Stimulated activated naive CD8-positive, alpha-beta T cell treated with anti-CD3 and anti-CD28 coated beads, Interleukin-15, amount 100 ng/mL, for 72 hours (primary cell): ENCODE measurements around the gene IL13.

Source experiments
- ATAC-seq: fragments of 150-1000 bp; cut with Tn5 transposase; 2 replicates; pipeline ENCODE4 v1.10.0; 2021; ENCODE audit warnings: mild to moderate bottlenecking, moderate library complexity
- DNase-seq, 2 donors: peaks; one replicate each; pipeline ENCODE4 v3.0.0; 2021 to 2022
- H3K27ac Mint-ChIP-seq, 2 donors: one replicate each; pipeline ENCODE4 v1.8.0; 2022; ENCODE audit warnings: mild to moderate bottlenecking in 2 of 2, mixed read lengths in 2 of 2, moderate library complexity in 2 of 2
- H3K27me3 Mint-ChIP-seq: one replicate; pipeline ENCODE4 v1.8.0; 2022; ENCODE audit warnings: mixed read lengths
- H3K4me1 Mint-ChIP-seq: one replicate; pipeline ENCODE4 v1.8.0; 2022; ENCODE audit warnings: mild to moderate bottlenecking, mixed read lengths
- H3K4me3 Mint-ChIP-seq, 2 donors: one replicate each; pipeline ENCODE4 v1.8.0; 2022; ENCODE audit warnings: mild to moderate bottlenecking in 2 of 2, mixed read lengths in 2 of 2, moderate library complexity in 1 of 2
- H3K9me3 Mint-ChIP-seq, 2 donors: one replicate each; pipeline ENCODE4 v1.8.0; 2022; ENCODE audit warnings: mixed read lengths in 2 of 2

The IL13 gene

DNA sequence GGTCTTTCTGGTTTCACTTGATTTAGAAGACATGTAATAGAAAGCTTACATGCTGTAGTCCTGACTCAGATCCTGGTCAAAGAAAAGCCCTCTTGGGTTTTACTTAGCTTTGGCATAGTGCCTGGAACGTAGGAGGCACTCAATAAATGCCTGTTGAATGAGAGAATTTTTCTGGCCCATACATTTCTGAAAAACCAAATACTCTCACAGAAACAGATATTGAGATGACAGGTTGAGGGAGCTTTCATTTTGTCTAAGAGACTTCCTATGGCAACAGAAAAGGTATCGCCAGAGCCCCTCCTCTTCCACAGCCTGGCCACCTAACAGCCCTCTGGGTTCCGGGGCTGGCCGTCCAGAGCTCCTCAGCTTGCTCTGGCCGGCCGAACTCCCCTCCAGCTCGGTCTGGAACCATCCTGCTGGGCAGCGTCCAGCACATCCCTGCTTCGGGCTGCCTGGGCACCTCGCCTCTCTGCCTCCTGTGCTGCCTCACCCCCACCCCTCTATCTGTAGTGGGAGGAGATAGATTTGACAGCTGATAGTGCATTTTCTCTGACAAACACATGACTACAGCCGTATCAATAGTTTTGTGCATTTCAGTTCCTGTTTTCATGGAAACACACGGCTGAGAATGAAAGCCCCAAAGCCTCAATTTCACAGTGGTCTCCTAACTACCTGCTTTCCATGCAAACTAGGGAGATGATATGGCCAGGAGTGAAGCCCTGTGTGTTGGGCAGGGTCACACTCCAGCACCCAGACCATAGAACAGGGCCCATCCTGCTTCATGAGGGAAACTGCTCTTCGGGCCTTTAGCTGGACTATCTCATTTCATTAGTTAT, 16.9 kb downstream of the IL13 start:
- DNase-seq (no peak), ATAC-seq (peak; percentile 59)
- Mint-ChIP-seq H3K27ac (peak overlapping the region in 1 of 2 donors; percentile 19), H3K9me3 (peaks cover 0 to 6% of the 10 kb centered on the region in 2 donors), H3K4me1 (peaks cover 39% of the 10 kb centered on the region), H3K27me3 (peaks cover 7% of the 10 kb centered on the region), H3K4me3 (peak overlapping the region in 1 of 2 donors; percentile 49)

- Mint-ChIP-seq H3K9me3 (peaks cover 0 to 2% of the 10 kb centered on the region in 2 donors), H3K27me3 (peaks cover 3% of the 10 kb centered on the region), H3K4me1 (peaks cover 39% of the 10 kb centered on the region), H3K27ac (peak overlapping the region; percentile 0 to 59), H3K4me3 (no peak overlapping the region)
- ATAC-seq (peak; percentile 76), DNase-seq (no peak)
Measured at GRCh38 chr5:132675936-132676689, 18.1 kb downstream of the IL13 start.

- Mint-ChIP-seq H3K27me3 (no peaks in the 10 kb centered on the region), H3K9me3 (no peaks in the 10 kb centered on the region), H3K4me3 (no peak overlapping the region), H3K4me1 (peaks cover 39% of the 10 kb centered on the region), H3K27ac (no peak overlapping the region)
- no peak for ATAC-seq
- DNase-seq: no peak
Measured at GRCh38 chr5:132677191-132677590, 19.2 kb downstream of the IL13 start.

DNA sequence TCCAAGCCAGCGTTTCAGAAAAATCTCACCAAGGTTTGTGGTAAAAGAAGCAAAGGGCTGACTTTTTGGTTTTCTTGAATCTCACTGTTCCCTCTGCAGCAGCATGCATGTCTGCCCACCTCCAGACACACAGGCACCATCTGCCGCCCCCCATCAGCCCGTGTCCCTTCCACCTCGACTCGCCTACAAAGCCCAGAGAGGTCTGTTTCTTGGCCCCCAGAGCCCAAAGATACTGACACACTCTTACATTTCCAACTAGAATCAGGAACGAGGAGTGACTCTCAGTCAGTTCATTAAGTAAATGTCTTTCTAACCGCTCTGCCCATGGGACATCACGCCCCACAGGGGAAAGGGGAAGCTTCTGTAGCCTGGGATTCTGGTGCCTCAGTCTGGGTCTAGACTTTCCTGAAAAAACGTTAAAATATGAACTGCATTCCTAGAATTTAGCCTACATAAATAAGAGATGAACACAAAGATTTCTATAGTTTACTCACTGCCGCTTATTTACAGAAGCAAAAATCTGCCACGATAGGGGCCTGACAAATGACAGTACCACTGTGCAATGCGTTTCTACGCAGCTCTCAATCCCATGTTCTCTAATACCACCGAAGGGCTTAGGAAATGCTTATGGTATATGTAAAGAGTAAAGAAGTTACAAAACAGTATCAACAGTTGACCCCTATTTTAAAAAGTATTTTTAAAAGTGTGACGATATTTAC, 19.9 kb downstream of the IL13 start:
- Mint-ChIP-seq H3K4me3 (no peak overlapping the region), H3K27ac (no peak overlapping the region), H3K27me3 (no peaks in the 10 kb centered on the region), H3K9me3 (no peaks in the 10 kb centered on the region), H3K4me1 (peaks cover 39% of the 10 kb centered on the region)
- DNase-seq (no peak), ATAC-seq (no peak)

DNA sequence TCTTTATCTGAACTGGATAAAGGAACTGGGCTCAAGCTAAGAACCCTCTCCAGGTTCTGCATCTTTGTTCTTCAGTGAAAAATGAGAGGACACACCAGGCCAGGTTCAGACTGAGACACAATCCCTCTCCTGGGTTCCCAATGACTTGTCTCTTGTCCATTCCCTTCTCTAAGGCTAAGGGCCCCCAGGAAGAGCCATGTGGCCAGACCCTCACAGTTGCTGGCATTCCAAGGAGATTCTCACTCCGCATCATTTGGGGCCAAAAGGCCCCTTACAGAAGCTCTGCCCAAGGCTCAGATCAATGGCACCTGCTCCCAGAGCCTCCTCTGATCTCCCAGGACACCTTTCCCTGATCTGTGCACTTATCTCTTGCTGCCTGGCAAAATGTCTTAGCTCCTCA, 20.8 kb downstream of the IL13 start:
- DNase-seq: no peak
- peaks cover 33% of the 10 kb centered on the region for H3K4me1 Mint-ChIP-seq
- H3K9me3 Mint-ChIP-seq: no peaks in the 10 kb centered on the region
- H3K27me3 Mint-ChIP-seq: no peaks in the 10 kb centered on the region
- no peak overlapping the region for H3K4me3 Mint-ChIP-seq
- H3K27ac Mint-ChIP-seq: peak overlapping the region in 1 of 2 donors; percentile 50
- no peak for ATAC-seq

DNA sequence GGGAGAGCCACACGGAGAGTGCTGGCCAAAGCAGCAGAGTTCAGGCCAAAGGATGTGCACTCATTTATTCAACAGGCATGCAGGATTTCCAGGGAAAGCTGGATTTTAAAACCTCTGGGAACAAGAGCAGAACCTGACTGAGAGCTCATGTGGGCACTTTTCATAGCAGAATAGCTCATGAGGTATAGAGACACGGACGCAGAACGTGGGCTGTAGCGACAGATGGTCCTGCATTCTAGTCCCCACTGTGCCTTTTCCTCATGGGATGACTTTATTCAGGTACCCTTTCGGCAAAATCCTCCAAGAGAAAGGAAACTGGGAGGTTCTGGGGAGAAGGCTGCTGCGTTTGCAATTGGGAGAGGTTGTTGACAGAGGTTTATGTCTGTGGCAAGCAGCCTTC, 21.2 kb downstream of the IL13 start:
- ATAC-seq (no peak), DNase-seq (no peak)
- no peaks in the 10 kb centered on the region for H3K9me3 Mint-ChIP-seq
- no peaks in the 10 kb centered on the region for H3K27me3 Mint-ChIP-seq
- H3K27ac Mint-ChIP-seq: no peak overlapping the region
- peaks cover 29% of the 10 kb centered on the region for H3K4me1 Mint-ChIP-seq
- H3K4me3 Mint-ChIP-seq: no peak overlapping the region

GRCh38 chr5:132679717-132680380, 21.9 kb downstream of the IL13 start:
- ATAC-seq (no peak), DNase-seq (no peak)

GRCh38 chr5:132680780-132681475, 23.0 kb downstream of the IL13 start:
- Mint-ChIP-seq H3K9me3 (no peaks in the 10 kb centered on the region), H3K4me1 (peaks cover 26% of the 10 kb centered on the region), H3K27ac (no peak overlapping the region), H3K4me3 (no peak overlapping the region), H3K27me3 (no peaks in the 10 kb centered on the region)
- DNase-seq: no peak
- no peak for ATAC-seq

More at GRCh38 chr5:132679717-132680380, 21.9 kb downstream of the IL13 start:
- Mint-ChIP-seq H3K27me3 (no peaks in the 10 kb centered on the region), H3K4me3 (no peak overlapping the region), H3K27ac (no peak overlapping the region), H3K4me1 (peaks cover 29% of the 10 kb centered on the region), H3K9me3 (no peaks in the 10 kb centered on the region)

DNA sequence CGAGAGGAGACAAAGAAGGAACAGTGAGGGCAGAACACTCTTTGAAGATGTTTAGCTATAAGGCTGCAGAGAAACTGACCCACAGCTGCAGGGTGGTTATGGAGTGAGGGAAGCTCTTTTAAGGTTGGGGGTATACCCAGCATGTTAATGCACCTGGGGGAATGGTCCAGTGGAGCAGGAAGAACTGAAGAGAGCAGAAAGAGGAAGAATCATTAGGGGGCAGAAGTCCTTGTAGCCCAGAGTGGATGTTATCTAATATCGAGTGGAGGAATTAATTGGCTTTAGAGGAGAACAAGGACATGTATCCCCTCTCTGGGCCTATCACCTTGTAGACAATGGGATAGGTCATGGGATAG, 23.5 kb downstream of the IL13 start:
- no peaks in the 10 kb centered on the region for H3K9me3 Mint-ChIP-seq
- H3K27me3 Mint-ChIP-seq: no peaks in the 10 kb centered on the region
- no peak for ATAC-seq
- H3K4me3 Mint-ChIP-seq: no peak overlapping the region
- no peak for DNase-seq
- peaks cover 20% of the 10 kb centered on the region for H3K4me1 Mint-ChIP-seq
- H3K27ac Mint-ChIP-seq: no peak overlapping the region

DNA sequence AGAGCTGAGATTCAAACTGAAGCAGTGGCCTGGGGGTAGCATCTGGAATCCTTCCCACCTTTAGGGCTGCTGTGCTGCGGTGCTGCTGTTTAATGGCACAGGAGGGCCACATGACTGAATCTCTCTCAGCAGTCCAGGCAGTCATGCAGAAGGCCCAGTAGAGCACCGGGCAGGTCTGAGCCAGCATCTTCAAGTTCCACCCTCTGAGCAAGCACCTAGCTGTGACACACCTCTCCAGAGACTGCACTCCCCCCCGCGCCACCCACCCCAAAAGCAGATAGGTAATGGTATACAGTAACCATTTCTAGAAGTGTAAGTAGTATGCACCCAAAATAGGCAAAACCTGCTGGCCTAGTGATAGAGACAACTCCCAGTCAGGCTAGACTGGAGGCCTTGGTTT, 24.0 kb downstream of the IL13 start:
- ATAC-seq (no peak), DNase-seq (no peak)
- Mint-ChIP-seq H3K9me3 (no peaks in the 10 kb centered on the region), H3K27me3 (no peaks in the 10 kb centered on the region), H3K4me3 (no peak overlapping the region), H3K27ac (no peak overlapping the region), H3K4me1 (peaks cover 15% of the 10 kb centered on the region)

DNA sequence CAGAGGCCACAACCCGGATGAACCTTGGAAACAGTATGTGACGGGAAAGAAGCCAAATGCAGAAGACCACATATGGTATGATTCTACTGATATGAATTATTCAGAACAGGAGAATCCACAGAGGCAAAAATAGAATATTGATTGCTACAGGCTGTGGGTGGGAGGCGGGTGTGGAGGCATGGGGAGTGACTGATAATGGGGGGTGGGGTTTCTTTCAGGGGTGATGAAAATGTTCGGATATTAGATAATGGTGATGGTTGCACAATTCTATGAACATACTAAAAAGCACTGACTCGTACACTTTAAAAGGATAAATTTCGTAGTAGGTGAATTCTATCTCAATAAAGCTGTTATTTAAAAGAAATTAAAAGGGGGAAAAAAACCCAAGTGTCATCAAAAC, 26.5 kb downstream of the IL13 start:
- Mint-ChIP-seq H3K4me3 (no peak overlapping the region), H3K27ac (no peak overlapping the region), H3K9me3 (no peaks in the 10 kb centered on the region), H3K4me1 (peaks cover 34% of the 10 kb centered on the region), H3K27me3 (no peaks in the 10 kb centered on the region)
- ATAC-seq: no peak
- DNase-seq: no peak

DNA sequence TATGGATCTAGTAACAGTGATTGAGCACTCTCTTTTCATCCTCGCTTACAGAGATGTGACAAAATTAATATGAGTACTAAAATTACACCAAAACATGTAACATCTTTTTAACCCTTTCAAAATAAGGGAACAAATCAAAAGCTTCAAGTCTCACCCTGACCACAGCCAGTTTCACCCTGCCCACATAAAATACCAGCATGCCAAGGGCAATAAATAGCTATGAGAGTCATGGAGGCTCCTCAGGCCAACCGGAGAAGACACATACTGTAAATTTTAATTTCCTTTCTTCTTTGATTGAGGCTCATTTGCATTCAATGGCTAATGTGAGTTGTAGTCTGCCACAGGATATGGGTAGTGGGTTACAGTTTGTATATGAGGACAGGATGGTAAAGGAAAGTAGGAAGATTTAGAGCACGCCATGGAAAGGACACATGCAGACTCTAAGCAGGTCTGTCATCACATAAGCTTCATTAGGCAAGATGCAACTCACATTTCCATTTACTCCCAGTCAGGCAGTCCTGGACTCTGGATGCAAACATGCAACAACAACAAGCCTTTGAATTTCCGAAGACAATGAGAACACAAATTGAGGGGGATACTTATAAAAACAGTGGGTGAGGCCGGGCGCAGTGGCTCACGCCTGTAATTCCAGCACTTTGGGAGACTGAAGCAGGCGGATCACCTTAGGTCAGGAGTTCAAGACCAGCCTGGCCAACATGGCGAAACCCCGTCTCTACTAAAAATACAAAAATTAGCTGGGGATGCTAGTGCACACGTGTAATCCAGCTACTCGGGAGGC, 27.1 kb downstream of the IL13 start:
- no peak overlapping the region for H3K27ac Mint-ChIP-seq
- peak overlapping the region; percentile 2 to 51 for H3K4me3 Mint-ChIP-seq
- H3K9me3 Mint-ChIP-seq: no peaks in the 10 kb centered on the region
- H3K4me1 Mint-ChIP-seq: peaks cover 38% of the 10 kb centered on the region
- peak; percentile 33 to 64 for DNase-seq
- peak; percentile 68 for ATAC-seq
- no peaks in the 10 kb centered on the region for H3K27me3 Mint-ChIP-seq

- Mint-ChIP-seq H3K9me3 (no peaks in the 10 kb centered on the region), H3K27ac (no peak overlapping the region), H3K27me3 (no peaks in the 10 kb centered on the region), H3K4me3 (no peak overlapping the region), H3K4me1 (peaks cover 38% of the 10 kb centered on the region)
- ATAC-seq (no peak), DNase-seq (no peak)
Measured at GRCh38 chr5:132686193-132686592, 28.2 kb downstream of the IL13 start.

DNA sequence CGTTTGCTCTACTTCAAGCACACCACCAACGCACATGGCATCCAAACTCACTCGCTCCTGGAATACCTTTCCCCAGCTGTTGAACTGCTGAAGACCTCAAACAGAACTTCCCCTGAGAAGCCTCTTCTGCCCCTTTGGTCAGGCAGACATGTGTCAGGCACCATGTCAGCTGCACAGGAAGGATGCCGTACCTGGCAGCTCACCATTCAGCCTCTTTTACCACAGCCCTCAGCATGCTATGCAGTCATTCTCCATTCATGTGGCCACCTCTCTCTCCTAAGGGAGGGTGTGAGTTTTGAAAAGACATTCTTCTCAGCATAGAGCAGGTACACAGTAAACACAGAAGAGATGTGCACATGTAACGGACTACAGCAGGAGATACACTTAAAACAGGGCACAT, 30.0 kb downstream of the IL13 start:
- DNase-seq: peak; percentile 45 to 68
- ATAC-seq: peak; percentile 92
- H3K4me1 Mint-ChIP-seq: peaks cover 45% of the 10 kb centered on the region
- H3K4me3 Mint-ChIP-seq: peak overlapping the region; percentile 0 to 38
- peak overlapping the region; percentile 29 to 77 for H3K27ac Mint-ChIP-seq
- H3K9me3 Mint-ChIP-seq: no peaks in the 10 kb centered on the region
- no peaks in the 10 kb centered on the region for H3K27me3 Mint-ChIP-seq
